ENCODE results near the gene PPARA. TPM values are rescaled to one million over a fixed set of nuclear protein-coding genes. Genes with fewer than 3 reads are reported as not detected.
"Not testable (repeated sequence)": the region's sequence is repeated elsewhere in the genome, so short reads cannot be mapped to it uniquely, and the experiment has no call there.

The PPARA gene
- total RNA-seq, 2 experiments from 2014 or later = 17.9 to 18.1 TPM

- ChIA-PET CTCF (interaction anchor here (0.7 to 1.9 kb wide), 11 partner anchors 11 to 244 kb away, joined by 3 to 11 read pairs (median 4); partner anchors contain the start of gene TTC38), POLR2A (interaction anchor here (0.6 to 1.8 kb wide), 6 partner anchors 9 to 46 kb away, joined by 3 to 10 read pairs (median 4); partner anchors contain the start of genes GTSE1 and TTC38)
These were observed 99.9 kb downstream of the PPARA start, which contains the start of gene CDPF1 for GRCh38 chr22:46250035-46250782. TSS of gene CDPF1 (minus strand) at chr22:46250293. CDS start at chr22:46248284, 2,009 bp downstream.

GRCh38 chr22:46250783-46251125 lies 100.4 kb downstream of the PPARA start:
- ATAC-seq = no peak
- Mint-ChIP-seq H3K27ac (peak overlapping the region; percentile 84), H3K4me3 (peak overlapping the region; percentile 77), H3K36me3 (ENCODE audit: low read depth) (peaks cover 10% of the 10 kb centered on the region), H3K27me3 (ENCODE audit: low read depth) (no peaks in the 10 kb centered on the region), H3K9me3 (ENCODE audit: insufficient read depth) (no peaks in the 10 kb centered on the region), H3K4me1 (ENCODE audit: low read depth) (peaks cover 35% of the 10 kb centered on the region)
- ChIA-PET CTCF (interaction anchor here (0.7 to 1.9 kb wide), 9 partner anchors 11 to 245 kb away, joined by 3 to 11 read pairs (median 4); partner anchors contain the start of gene TTC38), POLR2A (interaction anchor here (0.8 to 1.8 kb wide), 4 partner anchors 9 to 46 kb away, joined by 3 to 10 read pairs (median 4); partner anchors contain the start of gene GTSE1)
- DNase-seq = no peak

More at GRCh38 chr22:46250035-46250782, 99.9 kb downstream of the PPARA start, which contains the start of gene CDPF1:
- ATAC-seq = peak; percentile 96
- DNase-seq = peak; percentile 90
- peak within 1 kb of the TSS; percentile 84 for H3K27ac Mint-ChIP-seq
- H3K9me3 Mint-ChIP-seq (ENCODE audit: insufficient read depth) = no peaks in the 10 kb centered on the region
- no peaks in the 10 kb centered on the region for H3K27me3 Mint-ChIP-seq (ENCODE audit: low read depth)
- H3K4me3 Mint-ChIP-seq = peak within 1 kb of the TSS; percentile 77
- peaks cover 12% of the 10 kb centered on the region for H3K36me3 Mint-ChIP-seq (ENCODE audit: low read depth)
- peaks cover 35% of the 10 kb centered on the region for H3K4me1 Mint-ChIP-seq (ENCODE audit: low read depth)

GRCh38 chr22:46251266-46251665 lies 100.9 kb downstream of the PPARA start:
- POLR2A ChIA-PET = interaction anchor here (1.8 kb wide), 1 partner anchor 45 kb away, joined by 10 read pairs; the partner anchor contains the start of gene GTSE1
- DNase-seq (no peak), ATAC-seq (no peak)
- H3K27ac Mint-ChIP-seq = peak overlapping the region; percentile 84
- H3K36me3 Mint-ChIP-seq (ENCODE audit: low read depth) = peaks cover 10% of the 10 kb centered on the region
- H3K4me3 Mint-ChIP-seq = peak overlapping the region; percentile 77
- no peaks in the 10 kb centered on the region for H3K9me3 Mint-ChIP-seq (ENCODE audit: insufficient read depth)
- CTCF ChIA-PET = interaction anchor here (1.0 to 1.8 kb wide), 2 partner anchors 17 to 99 kb away, joined by 3 to 5 read pairs; no protein-coding TSS in a partner anchor
- peaks cover 35% of the 10 kb centered on the region for H3K4me1 Mint-ChIP-seq (ENCODE audit: low read depth)
- peaks cover 1% of the 10 kb centered on the region for H3K27me3 Mint-ChIP-seq (ENCODE audit: low read depth)

- peak overlapping the region; percentile 84 for H3K27ac Mint-ChIP-seq
- CTCF ChIA-PET = interaction anchor here (1.0 kb wide), 1 partner anchor 17 kb away, joined by 3 read pairs; no protein-coding TSS in a partner anchor
- ATAC-seq (no peak), DNase-seq (no peak)
- peaks cover 35% of the 10 kb centered on the region for H3K4me1 Mint-ChIP-seq (ENCODE audit: low read depth)
- peaks cover 7% of the 10 kb centered on the region for H3K36me3 Mint-ChIP-seq (ENCODE audit: low read depth)
- peak overlapping the region; percentile 77 for H3K4me3 Mint-ChIP-seq
- POLR2A ChIA-PET = no interaction called here
- no peaks in the 10 kb centered on the region for H3K9me3 Mint-ChIP-seq (ENCODE audit: insufficient read depth)
- peaks cover 7% of the 10 kb centered on the region for H3K27me3 Mint-ChIP-seq (ENCODE audit: low read depth)
These were observed 101.6 kb downstream of the PPARA start for GRCh38 chr22:46251816-46252380.

GRCh38 chr22:46256358-46256958 lies 106.1 kb downstream of the PPARA start:
- Mint-ChIP-seq H3K9me3 (ENCODE audit: insufficient read depth) (no peaks in the 10 kb centered on the region), H3K4me3 (no peak overlapping the region), H3K36me3 (ENCODE audit: low read depth) (peaks cover 5% of the 10 kb centered on the region), H3K4me1 (ENCODE audit: low read depth) (peaks cover 12% of the 10 kb centered on the region), H3K27me3 (ENCODE audit: low read depth) (peaks cover 50% of the 10 kb centered on the region), H3K27ac (no peak overlapping the region)
- ATAC-seq (no peak), DNase-seq (no peak)
- ChIA-PET CTCF (no interaction called here), POLR2A (no interaction called here)

- Mint-ChIP-seq H3K4me3 (no peak overlapping the region), H3K36me3 (ENCODE audit: low read depth) (peaks cover 16% of the 10 kb centered on the region), H3K9me3 (ENCODE audit: insufficient read depth) (peaks cover 6% of the 10 kb centered on the region), H3K4me1 (ENCODE audit: low read depth) (peaks cover 8% of the 10 kb centered on the region), H3K27me3 (ENCODE audit: low read depth) (peaks cover 73% of the 10 kb centered on the region), H3K27ac (no peak overlapping the region)
- DNase-seq (no peak), ATAC-seq (no peak)
- ChIA-PET POLR2A (interaction anchor here (0.6 kb wide), 1 partner anchor 751 kb away, joined by 3 read pairs; no protein-coding TSS in a partner anchor), CTCF (no interaction called here)
These were observed 109.0 kb downstream of the PPARA start for GRCh38 chr22:46259374-46259773.

GRCh38 chr22:46260038-46260437 lies 109.7 kb downstream of the PPARA start:
- H3K27me3 Mint-ChIP-seq (ENCODE audit: low read depth) = peaks cover 76% of the 10 kb centered on the region
- H3K27ac Mint-ChIP-seq = no peak overlapping the region
- ATAC-seq (no peak), DNase-seq (no peak)
- peaks cover 5% of the 10 kb centered on the region for H3K4me1 Mint-ChIP-seq (ENCODE audit: low read depth)
- H3K36me3 Mint-ChIP-seq (ENCODE audit: low read depth) = peaks cover 17% of the 10 kb centered on the region
- CTCF ChIA-PET = no interaction called here
- H3K9me3 Mint-ChIP-seq (ENCODE audit: insufficient read depth) = peaks cover 9% of the 10 kb centered on the region
- no peak overlapping the region for H3K4me3 Mint-ChIP-seq
- POLR2A ChIA-PET = interaction anchor here (0.6 kb wide), 1 partner anchor 752 kb away, joined by 3 read pairs; no protein-coding TSS in a partner anchor

- H3K4me3 Mint-ChIP-seq = peak overlapping the region; percentile 12
- ChIA-PET POLR2A (no interaction called here), CTCF (no interaction called here)
- peaks cover 24% of the 10 kb centered on the region for H3K36me3 Mint-ChIP-seq (ENCODE audit: low read depth)
- DNase-seq (peak; percentile 39), ATAC-seq (peak; percentile 72)
- H3K27ac Mint-ChIP-seq = no peak overlapping the region
- H3K9me3 Mint-ChIP-seq (ENCODE audit: insufficient read depth) = peaks cover 19% of the 10 kb centered on the region
- peaks cover 75% of the 10 kb centered on the region for H3K27me3 Mint-ChIP-seq (ENCODE audit: low read depth)
- peaks cover 11% of the 10 kb centered on the region for H3K4me1 Mint-ChIP-seq (ENCODE audit: low read depth)
These were observed 112.3 kb downstream of the PPARA start for GRCh38 chr22:46262449-46263215.

- DNase-seq = no peak
- no peak within 1 kb of the TSS for H3K27ac Mint-ChIP-seq
- H3K36me3 Mint-ChIP-seq (ENCODE audit: low read depth) = peaks cover 25% of the 10 kb centered on the region
- H3K27me3 Mint-ChIP-seq (ENCODE audit: low read depth) = peaks cover 70% of the 10 kb centered on the region
- peaks cover 19% of the 10 kb centered on the region for H3K9me3 Mint-ChIP-seq (ENCODE audit: insufficient read depth)
- CTCF ChIA-PET = no interaction called here
- POLR2A ChIA-PET = no interaction called here
- peaks cover 12% of the 10 kb centered on the region for H3K4me1 Mint-ChIP-seq (ENCODE audit: low read depth)
- peak within 1 kb of the TSS; percentile 12 for H3K4me3 Mint-ChIP-seq
- no peak for ATAC-seq
These were observed 112.9 kb downstream of the PPARA start, which contains the start of gene PKDREJ for GRCh38 chr22:46263216-46263590. TSS of gene PKDREJ (minus strand) at chr22:46263343. CDS start at chr22:46263322, 21 bp downstream.

GRCh38 chr22:46264520-46264919 lies 114.2 kb downstream of the PPARA start:
- CTCF ChIA-PET = not testable (repeated sequence)

GRCh38 chr22:46265627-46266026 lies 115.3 kb downstream of the PPARA start:
- POLR2A ChIA-PET = interaction anchor here (0.6 kb wide), 1 partner anchor 16 kb away, joined by 3 read pairs; no protein-coding TSS in a partner anchor
- H3K9me3 Mint-ChIP-seq (ENCODE audit: insufficient read depth) = peaks cover 19% of the 10 kb centered on the region
- peaks cover 47% of the 10 kb centered on the region for H3K27me3 Mint-ChIP-seq (ENCODE audit: low read depth)
- H3K4me3 Mint-ChIP-seq, DNase-seq, H3K27ac Mint-ChIP-seq, CTCF ChIA-PET, ATAC-seq: not testable (repeated sequence)
- peaks cover 27% of the 10 kb centered on the region for H3K36me3 Mint-ChIP-seq (ENCODE audit: low read depth)
- peaks cover 28% of the 10 kb centered on the region for H3K4me1 Mint-ChIP-seq (ENCODE audit: low read depth)

More at GRCh38 chr22:46264520-46264919, 114.2 kb downstream of the PPARA start:
- DNase-seq, POLR2A ChIA-PET, H3K27ac Mint-ChIP-seq, H3K4me3 Mint-ChIP-seq, ATAC-seq: not testable (repeated sequence)
- Mint-ChIP-seq H3K4me1 (ENCODE audit: low read depth) (peaks cover 22% of the 10 kb centered on the region), H3K9me3 (ENCODE audit: insufficient read depth) (peaks cover 19% of the 10 kb centered on the region), H3K36me3 (ENCODE audit: low read depth) (peaks cover 27% of the 10 kb centered on the region), H3K27me3 (ENCODE audit: low read depth) (peaks cover 58% of the 10 kb centered on the region)

Measured in activated CD8-positive, alpha-beta T cell treated with anti-CD3 and anti-CD28 coated beads, Interleukin-2, amount 10 ng/mL, durations not matched to agents 7 days and 5 days (primary cell).